ACC112 (cell line): Measurements from ENCODE around the gene USP44.

ENCODE experiments used
- H2AFZ ChIP-seq: fragments of 200-600 bp; sonication (generic); one replicate; pipeline ENCODE4 v1.6.0; 2017; ENCODE audit warnings: antibody characterized with exemption, low read length; ENCODE audit not compliant: unreplicated experiment
- H3K27ac ChIP-seq: fragments of 200-600 bp; sonication (generic); 2 replicates; pipeline ENCODE4 v1.5.1; 2014; ENCODE audit warnings: low read depth, mild to moderate bottlenecking, antibody characterized with exemption, low read length, moderate library complexity
- H3K27me3 ChIP-seq: fragments of 200-600 bp; sonication (generic); 2 replicates; pipeline ENCODE4 v1.6.1; 2014; ENCODE audit warnings: mild to moderate bottlenecking, antibody characterized with exemption, low read length, moderate library complexity, mixed read lengths; ENCODE audit not compliant: insufficient read depth
- H3K36me3 ChIP-seq: fragments of 200-600 bp; sonication (generic); 2 replicates; pipeline ENCODE4 v1.6.1; 2016; ENCODE audit warnings: mild to moderate bottlenecking, antibody characterized with exemption, low read length, moderate library complexity, mixed read lengths; ENCODE audit not compliant: insufficient read depth
- H3K4me1 ChIP-seq: fragments of 200-600 bp; sonication (generic); one replicate; pipeline ENCODE4 v1.6.1; 2016; ENCODE audit warnings: low read length, mixed read lengths; ENCODE audit not compliant: insufficient read depth, unreplicated experiment, control insufficient read depth
- H3K4me3 ChIP-seq: fragments of 200-600 bp; sonication (generic); 2 replicates; pipeline ENCODE4 v1.5.1; 2014; ENCODE audit warnings: mild to moderate bottlenecking, low read depth, low read length
- H3K79me2 ChIP-seq: fragments of 200-600 bp; sonication (generic); one replicate; pipeline ENCODE4 v1.6.0; 2016; ENCODE audit warnings: low read length; ENCODE audit not compliant: control insufficient read depth, unreplicated experiment, insufficient read depth

The USP44 gene

DNA sequence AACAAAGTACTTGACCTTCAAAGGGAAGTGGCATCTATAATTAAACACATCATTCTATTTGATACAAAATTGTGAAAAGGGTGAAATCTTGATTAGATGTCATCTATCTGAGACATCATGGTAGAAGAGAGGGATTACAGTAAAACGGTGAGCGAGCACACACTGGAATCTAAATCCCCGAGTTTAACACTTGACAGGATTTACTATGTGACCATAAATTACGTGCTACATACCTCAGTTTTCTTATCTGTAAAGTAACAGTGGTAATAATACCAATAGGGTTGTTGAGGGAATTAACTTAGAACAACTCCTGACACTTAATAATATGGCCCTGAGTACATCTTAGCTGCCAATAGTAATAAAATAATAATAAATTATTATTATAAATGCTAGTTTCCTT lies 13.3 kb downstream of the USP44 start:
- no peaks in the 10 kb centered on the region for H3K36me3 ChIP-seq
- no peaks in the 10 kb centered on the region for H3K4me1 ChIP-seq
- H3K79me2 ChIP-seq, result no peaks in the 10 kb centered on the region
- H3K27ac ChIP-seq, result no peak overlapping the region
- no peak overlapping the region for H3K4me3 ChIP-seq
- no peak overlapping the region for H2AFZ ChIP-seq
- no peaks in the 10 kb centered on the region for H3K27me3 ChIP-seq

DNA sequence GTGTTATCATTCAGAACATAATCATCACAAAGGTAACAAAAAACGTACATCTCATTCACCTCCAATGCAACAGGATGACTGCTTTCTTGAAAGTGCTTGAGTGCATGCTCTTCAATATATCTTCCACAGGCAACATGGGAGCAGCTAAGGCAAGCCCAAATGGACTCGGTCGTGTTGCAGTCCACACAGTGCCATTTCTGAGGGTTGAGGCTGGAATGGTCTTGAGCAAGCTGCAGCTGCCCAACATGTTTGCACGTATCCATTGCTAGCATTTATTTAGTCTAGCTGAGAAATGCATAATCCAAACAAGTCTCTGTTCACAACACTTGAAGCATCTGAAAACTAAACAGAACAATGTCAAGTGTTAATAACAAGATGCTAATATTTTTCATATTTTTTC lies 17.3 kb downstream of the USP44 start:
- Histone ChIP-seq H3K36me3 (no peaks in the 10 kb centered on the region), H3K79me2 (no peaks in the 10 kb centered on the region), H3K4me3 (no peak overlapping the region), H2AFZ (no peak overlapping the region), H3K4me1 (no peaks in the 10 kb centered on the region), H3K27ac (no peak overlapping the region), H3K27me3 (no peaks in the 10 kb centered on the region)

DNA sequence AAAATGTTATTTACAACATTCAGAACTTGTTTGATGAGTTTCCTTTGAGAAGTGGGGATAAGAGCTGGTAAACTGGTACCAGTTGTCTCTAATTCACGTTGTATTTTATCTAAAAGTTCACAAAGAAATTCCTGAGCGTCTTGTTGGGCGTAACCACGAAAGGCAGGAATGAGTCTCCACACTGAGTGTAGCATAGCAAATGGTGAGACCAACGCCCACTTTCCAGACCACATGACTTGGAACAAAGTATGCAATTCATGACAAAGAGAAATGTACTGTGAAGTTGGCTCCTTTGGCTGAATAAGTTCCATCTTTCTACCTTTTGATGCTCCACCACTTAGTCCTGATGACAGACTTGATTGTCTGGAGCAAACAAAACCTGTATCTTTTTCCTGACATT lies 18.4 kb downstream of the USP44 start:
- H3K36me3 ChIP-seq, result no peaks in the 10 kb centered on the region
- H3K27me3 ChIP-seq, result no peaks in the 10 kb centered on the region
- no peak overlapping the region for H3K27ac ChIP-seq
- H3K79me2 ChIP-seq, result no peaks in the 10 kb centered on the region
- H2AFZ ChIP-seq, result peak overlapping the region; percentile 30
- no peak overlapping the region for H3K4me3 ChIP-seq
- no peaks in the 10 kb centered on the region for H3K4me1 ChIP-seq

DNA sequence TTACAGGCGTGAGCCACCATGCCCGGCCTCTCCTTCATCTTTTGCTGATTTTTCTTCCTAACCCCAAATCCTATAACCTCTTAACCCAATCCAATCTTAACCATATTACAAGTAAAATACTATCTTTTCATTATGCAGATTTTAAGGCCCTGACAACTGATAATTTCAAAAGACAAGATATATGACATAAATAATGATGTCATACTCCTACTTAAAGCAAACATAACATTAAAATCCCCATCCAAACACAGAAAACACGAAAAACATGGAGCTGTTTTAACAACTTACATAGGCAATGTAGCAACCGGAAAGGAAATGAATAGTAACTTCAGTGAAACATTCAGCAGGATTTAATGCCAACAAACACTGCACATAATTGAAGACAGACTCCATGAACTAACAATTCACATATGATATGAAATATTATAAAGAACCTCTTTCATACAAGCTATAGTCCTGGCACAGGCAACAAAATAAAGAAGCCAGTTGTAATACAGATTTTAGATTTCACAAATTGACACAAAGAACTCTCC lies 21.5 kb downstream of the USP44 start:
- H3K4me3 ChIP-seq, result no peak overlapping the region
- no peak overlapping the region for H2AFZ ChIP-seq
- H3K4me1 ChIP-seq, result no peaks in the 10 kb centered on the region
- no peaks in the 10 kb centered on the region for H3K36me3 ChIP-seq
- no peaks in the 10 kb centered on the region for H3K27me3 ChIP-seq
- no peak overlapping the region for H3K27ac ChIP-seq
- no peaks in the 10 kb centered on the region for H3K79me2 ChIP-seq

DNA sequence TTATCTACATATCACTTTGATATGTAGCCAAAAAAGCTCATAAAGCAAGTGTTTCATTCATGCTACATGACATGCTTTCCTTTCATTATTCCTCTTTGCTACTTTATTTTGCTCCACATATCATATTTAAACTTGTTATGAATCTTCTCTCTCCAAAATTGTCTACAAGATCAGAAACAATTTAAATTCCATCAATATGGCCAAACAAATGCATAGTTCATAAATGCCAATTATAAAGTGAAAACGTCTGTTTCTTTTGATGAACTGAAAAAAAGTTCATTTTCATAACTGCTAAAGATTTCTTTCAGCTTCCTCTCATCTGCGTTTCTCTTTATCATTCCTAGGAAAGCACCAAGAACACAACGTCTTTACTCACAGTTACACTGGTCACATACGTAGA lies 22.8 kb downstream of the USP44 start:
- H3K79me2 ChIP-seq, result no peaks in the 10 kb centered on the region
- H3K36me3 ChIP-seq, result no peaks in the 10 kb centered on the region
- H3K27me3 ChIP-seq, result no peaks in the 10 kb centered on the region
- no peak overlapping the region for H3K27ac ChIP-seq
- H3K4me3 ChIP-seq, result no peak overlapping the region
- H3K4me1 ChIP-seq, result no peaks in the 10 kb centered on the region
- H2AFZ ChIP-seq, result peak overlapping the region; percentile 32

DNA sequence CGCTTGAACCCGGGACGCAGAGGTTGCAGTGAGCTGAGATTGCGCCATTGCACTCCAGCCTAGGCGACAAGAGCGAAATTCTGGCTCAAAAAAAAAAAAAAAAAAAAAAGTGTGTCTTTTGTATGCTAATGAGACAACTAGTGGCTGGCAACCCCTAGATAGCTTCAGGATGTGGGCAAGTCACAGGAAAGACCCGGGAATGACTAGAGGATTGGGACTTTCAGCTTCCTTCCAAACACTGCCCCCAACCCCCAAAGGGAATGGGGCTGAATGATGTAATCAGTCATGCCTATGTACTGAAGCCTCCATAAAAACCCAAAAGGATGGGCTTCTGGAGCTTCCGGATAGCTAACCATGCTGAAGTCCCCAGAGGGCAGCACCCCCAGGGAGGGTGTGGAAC lies 28.6 kb downstream of the USP44 start:
- H3K4me3 ChIP-seq, result no peak overlapping the region
- H3K79me2 ChIP-seq, result no peaks in the 10 kb centered on the region
- H3K36me3 ChIP-seq, result no peaks in the 10 kb centered on the region
- no peaks in the 10 kb centered on the region for H3K27me3 ChIP-seq
- no peaks in the 10 kb centered on the region for H3K4me1 ChIP-seq
- H2AFZ ChIP-seq, result no peak overlapping the region
- no peak overlapping the region for H3K27ac ChIP-seq

DNA sequence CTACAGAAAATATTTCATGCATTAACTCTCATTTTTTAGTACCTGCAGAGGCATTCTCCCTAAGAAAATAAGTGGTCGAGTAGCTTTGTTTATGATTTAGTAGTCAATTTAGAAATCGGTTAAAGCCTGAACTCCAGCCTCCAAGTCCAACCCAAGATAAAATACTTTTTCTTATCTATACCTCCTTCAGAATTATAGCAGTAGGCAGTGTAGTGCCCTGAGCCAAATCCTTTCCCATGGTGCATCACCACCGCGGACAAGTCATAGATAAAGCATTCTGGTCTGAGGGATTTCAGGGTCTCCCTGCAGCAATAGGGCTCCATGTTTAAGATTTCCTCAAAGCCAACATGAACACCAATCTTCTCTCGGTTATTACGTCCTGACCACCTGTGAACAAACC lies 30.5 kb downstream of the USP44 start:
- Histone ChIP-seq H3K4me1 (no peaks in the 10 kb centered on the region), H3K27ac (no peak overlapping the region), H2AFZ (no peak overlapping the region), H3K4me3 (no peak overlapping the region), H3K36me3 (no peaks in the 10 kb centered on the region), H3K27me3 (no peaks in the 10 kb centered on the region), H3K79me2 (no peaks in the 10 kb centered on the region)

DNA sequence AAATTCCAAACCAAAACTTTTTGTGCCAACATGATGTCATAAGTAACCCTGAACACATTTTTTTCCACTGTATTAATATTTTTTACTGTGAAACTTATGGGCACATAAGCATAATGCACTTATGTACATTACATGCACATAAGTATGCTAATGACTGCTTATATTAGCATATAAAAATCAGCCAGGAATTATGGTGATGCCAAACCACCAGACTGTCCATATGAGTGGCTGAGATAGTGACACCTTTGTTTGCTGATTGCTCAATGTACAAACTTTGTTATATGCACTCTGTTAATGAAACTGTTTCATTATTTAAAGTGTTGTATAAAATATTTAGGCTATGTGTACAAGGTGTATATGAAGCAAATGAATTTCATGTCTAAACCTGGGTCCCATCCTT lies 32.3 kb downstream of the USP44 start:
- Histone ChIP-seq H3K27ac (no peak overlapping the region), H3K4me1 (no peaks in the 10 kb centered on the region), H3K4me3 (no peak overlapping the region), H3K79me2 (no peaks in the 10 kb centered on the region), H3K27me3 (no peaks in the 10 kb centered on the region), H2AFZ (no peak overlapping the region), H3K36me3 (peaks cover 8% of the 10 kb centered on the region; the same call in 1 of the 2 replicates)

DNA sequence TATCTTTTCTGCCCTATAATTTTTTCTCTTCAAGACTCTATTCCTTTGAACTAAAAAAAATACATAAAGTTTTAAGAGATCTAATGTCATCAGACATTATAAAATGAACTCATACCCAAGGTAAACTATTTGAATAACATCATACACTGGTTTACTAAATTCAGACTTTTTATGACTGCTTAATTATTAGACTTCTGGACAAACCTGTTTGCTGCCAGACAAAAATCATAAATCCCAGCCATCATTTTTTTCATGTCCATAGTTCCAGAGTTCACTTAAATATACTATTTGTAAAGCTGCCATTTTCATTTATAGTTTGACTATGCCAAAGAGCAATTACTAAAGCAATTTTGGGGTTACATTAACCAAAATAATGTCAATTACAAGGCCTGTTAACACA lies 34.0 kb downstream of the USP44 start:
- Histone ChIP-seq H3K4me3 (no peak overlapping the region), H3K27ac (no peak overlapping the region), H3K4me1 (no peaks in the 10 kb centered on the region), H3K27me3 (no peaks in the 10 kb centered on the region), H2AFZ (no peak overlapping the region), H3K36me3 (peaks cover 22% of the 10 kb centered on the region), H3K79me2 (no peaks in the 10 kb centered on the region)

DNA sequence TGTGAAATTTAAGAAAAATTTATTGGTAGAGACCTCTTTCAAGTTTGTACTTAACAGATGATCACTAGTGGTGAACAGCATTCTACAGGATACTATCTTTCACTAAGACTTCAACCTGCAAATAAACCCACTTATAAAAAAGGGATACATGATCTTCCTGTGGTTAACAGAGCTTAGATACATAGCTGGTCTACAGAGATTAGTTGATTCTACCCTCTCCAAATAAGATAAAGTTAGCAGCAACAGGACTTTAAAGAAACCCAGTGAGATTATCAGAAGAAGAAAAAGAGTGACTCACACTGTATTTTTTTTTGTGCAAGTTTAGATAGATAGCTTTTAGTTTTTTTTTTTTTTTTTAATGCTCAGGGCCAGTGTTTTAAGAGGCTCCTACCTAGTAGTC lies 34.5 kb downstream of the USP44 start:
- peaks cover 22% of the 10 kb centered on the region for H3K36me3 ChIP-seq

DNA sequence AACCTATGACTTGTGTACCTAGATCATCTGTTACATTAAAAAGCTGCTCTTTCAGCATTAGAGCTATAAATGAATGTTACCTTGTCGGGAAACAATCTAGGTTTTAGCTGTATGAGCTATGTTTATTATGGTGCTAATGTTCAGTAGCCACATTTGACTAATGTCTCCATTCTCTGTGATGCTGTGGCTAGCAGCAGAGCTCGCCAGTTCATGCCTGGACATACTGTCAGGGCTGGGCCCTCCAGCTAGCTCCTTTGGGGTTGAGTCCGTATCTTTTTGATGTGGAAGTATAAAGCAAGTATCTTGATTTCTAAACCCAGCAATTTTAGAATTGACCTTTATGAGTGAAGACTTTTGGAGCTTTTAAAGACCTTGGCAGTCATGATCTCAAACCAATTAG lies 36.1 kb downstream of the USP44 start:
- H3K79me2 ChIP-seq, result peaks cover 1% of the 10 kb centered on the region
- H2AFZ ChIP-seq, result no peak overlapping the region
- no peak overlapping the region for H3K27ac ChIP-seq
- no peaks in the 10 kb centered on the region for H3K4me1 ChIP-seq
- H3K27me3 ChIP-seq, result no peaks in the 10 kb centered on the region
- H3K4me3 ChIP-seq, result no peak overlapping the region
- H3K36me3 ChIP-seq, result peaks cover 33% of the 10 kb centered on the region

More for the DNA sequence above, 34.5 kb downstream of the USP44 start:
- Histone ChIP-seq H3K79me2 (no peaks in the 10 kb centered on the region), H2AFZ (no peak overlapping the region), H3K4me1 (no peaks in the 10 kb centered on the region), H3K27ac (no peak overlapping the region), H3K27me3 (no peaks in the 10 kb centered on the region), H3K4me3 (no peak overlapping the region)
